RPMI7951 (cell line): ENCODE measurements around the gene GLOD5. TPM values are rescaled to one million over a fixed set of nuclear protein-coding genes. Genes with fewer than 3 reads are reported as not detected.

Source experiments
- DNase-seq: peaks from one replicate; pipeline ENCODE4 v3.0.0-alpha.2; 2012; ENCODE audit warnings: low read depth
- total RNA-seq: library from RNA; depleted of rRNA; stranded (reverse); fragments of >200 nt; shearing (Covaris generic); gene quantifications from 2 replicates; pipeline ENCODE4 v1.2.3, GENCODE V29; 2014

Gene GLOD5
- total RNA-seq, 1 experiment from 2014 or later: not detected

DNA sequence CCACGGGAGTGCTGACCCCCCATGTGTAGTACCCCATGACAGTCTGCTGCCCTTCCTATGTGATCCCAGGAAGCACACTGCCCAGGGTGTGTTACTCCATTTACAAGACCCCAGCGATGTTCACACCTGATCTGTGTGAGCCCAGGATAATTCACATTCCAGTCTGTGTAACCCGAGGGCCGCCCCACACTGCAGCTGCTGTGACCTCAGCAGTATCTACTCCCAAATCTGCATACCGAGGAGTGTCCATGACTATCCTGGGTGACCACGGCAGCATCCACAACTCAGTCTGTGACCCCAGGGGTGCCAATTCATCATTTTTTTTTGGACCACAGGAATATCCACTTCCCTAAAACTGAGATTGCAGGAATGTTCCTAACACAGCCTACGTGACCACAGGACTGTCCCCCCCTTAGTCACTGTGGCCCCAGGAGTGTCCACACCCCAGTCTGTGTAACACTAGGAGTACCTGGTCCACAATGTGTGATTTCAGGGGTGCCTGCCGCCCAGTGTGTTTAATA lies 7.8 kb upstream of the GLOD5 start:
- no peak for DNase-seq

DNA sequence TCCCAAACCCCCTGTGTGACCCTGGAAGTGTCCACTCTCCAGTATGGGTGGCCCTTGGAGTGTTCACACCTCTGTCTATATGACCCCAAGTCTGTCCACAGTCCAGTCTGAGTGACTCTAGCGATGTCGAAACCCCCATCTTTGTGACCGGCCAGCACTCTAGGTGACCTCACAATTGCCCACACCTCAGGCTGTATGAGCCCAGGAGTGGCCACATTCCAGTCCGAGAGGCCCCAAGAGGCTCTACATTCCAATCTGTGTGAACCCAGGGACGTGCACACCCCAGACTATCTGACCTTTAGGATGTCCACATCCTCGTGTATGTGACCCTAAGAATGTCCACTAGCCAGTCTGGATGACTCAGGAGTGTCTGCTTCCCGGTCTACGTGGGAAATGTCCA lies 7.3 kb upstream of the GLOD5 start:
- no peak for DNase-seq

DNA sequence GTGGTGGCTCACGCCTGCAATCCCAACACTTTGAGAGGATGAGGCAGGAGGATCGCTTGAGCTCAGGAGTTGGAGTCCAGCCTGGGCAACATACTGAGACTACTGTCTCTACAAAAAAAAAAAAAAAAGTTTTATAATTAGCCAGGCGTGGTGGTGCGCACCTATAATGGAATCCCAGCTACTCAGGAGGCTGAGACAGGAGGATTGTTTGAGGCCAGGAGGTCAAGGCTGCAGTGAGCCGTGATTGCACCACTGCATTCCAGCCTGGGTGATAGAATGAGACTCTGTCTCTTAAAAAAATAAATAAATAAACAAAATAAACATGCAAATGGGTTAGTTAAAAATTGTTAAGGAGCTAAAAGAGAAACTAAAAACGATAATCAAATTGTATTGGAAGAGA lies 7.7 kb downstream of the GLOD5 start:
- DNase-seq: no peak

DNA sequence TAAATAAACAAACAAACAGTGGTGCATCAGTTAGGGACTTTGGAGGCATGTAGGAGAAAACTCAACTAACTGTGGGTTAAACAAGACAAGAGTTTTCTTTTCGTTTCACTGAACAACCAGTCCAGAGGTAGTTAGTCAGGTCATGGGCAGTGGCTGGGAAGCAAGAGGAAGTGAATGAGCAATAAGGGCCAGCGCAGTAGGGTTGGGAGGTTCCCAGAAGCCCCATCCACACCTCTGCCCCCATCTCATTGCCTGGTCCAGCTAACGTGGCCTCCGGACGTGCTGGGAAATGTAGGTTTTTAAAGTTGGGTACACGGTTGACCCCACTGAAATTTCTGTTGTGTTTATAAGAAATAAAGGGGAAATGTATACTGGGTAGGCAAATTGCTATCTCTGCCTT lies 8.7 kb downstream of the GLOD5 start:
- DNase-seq: no peak

DNA sequence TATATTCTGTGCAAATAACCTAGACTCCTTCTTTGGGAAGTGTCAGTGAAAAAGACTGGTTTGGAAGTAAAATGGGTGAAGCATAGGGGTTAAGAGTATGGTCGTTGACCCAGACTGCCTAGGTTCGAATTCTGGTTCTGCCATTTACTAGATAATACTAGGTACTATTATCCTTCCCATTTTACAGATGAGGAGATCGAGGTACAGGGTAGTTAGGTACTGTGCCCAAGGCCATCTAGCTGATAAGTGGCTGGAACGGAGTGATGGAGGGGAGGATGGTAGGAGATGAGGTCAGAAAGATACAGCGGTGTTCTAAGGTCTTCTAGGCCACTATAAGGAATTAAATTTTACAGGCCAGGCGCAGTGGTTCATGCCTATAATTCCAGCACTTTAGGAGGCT lies 11.1 kb downstream of the GLOD5 start:
- DNase-seq: no peak

DNA sequence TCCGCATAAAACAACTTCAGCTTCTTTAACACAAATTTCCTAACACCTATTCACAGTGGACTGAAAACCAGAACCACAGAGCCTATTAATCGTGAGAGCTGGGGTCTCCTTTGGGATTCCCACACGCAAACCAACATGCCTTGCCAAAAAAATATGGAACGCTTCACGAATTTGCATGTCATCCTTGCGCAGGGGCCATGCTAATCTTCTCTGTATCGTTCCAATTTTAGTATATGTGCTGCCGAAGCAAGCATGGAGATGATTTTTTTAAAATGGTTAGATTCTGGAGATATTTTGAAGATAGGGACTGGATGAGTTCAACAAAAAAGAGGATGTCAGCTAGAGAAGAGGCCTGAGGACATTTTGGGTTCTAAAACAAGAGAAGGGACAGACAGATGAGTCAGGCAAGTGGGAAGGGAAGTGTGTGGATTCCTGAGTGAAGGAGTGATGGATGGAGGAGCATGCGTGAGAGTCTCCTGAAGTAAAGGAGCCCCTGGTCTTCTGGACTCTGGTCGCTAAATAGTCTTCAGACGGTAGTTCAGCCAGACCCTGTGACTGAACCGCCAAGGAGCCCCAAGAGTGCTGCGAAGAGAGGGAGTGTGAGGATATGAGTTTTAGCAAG lies 15.4 kb downstream of the GLOD5 start:
- peak; percentile 3 for DNase-seq

DNA sequence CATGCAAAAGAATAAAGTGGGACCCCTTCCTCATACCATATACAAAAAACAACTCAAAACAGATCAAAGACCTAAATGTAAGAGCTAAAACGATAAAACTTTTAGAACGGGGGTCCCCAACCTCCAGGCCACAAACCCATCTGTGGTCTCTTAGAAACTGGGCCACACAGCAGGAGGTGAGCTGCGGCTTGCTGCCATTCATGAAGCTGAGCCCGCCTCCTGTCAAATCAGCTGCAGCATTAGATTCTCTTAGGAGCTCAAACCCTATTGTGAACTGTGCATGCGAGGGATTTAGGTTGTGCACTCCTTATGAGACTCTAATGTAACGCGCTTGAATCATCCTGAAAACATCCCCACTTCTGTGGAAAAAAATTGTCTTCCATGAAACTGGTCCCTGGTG lies 17.9 kb downstream of the GLOD5 start:
- DNase-seq: no peak

DNA sequence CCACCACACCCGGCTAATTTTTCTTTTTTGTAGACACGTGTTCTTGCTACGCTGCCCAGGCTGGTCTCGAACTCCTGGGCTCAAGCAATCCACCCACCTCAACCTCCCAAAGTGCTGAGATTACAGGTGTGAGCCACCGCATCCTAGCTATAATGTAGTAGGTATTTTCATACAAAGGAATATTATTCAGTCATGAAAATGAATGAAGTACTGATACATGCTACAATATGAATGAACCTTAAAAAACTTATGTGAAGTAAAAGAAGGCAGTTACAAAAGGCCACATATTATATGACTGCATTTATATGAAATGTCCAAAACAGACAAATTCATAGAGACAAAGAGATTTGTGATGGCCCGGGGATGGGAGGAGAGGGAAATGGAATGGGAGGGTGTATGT lies 20.2 kb downstream of the GLOD5 start:
- no peak for DNase-seq

DNA sequence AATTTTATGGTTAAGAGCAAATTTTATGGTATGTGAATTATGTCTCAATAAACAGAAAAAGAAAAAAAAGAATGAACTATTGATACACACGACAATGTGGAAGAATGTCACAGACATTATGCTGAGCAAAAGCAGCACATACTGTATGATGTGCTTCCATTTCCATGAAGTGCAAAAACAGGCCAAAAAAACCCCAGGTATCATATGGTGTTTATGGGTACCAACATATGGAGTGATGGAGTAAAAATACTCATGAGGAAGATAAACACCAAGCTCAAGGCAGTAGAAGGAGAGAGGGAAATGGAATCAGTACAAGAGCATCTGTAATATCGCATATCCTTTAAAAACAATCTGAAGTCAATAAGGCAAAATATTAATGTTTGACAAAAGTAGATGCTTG lies 20.7 kb downstream of the GLOD5 start:
- no peak for DNase-seq

DNA sequence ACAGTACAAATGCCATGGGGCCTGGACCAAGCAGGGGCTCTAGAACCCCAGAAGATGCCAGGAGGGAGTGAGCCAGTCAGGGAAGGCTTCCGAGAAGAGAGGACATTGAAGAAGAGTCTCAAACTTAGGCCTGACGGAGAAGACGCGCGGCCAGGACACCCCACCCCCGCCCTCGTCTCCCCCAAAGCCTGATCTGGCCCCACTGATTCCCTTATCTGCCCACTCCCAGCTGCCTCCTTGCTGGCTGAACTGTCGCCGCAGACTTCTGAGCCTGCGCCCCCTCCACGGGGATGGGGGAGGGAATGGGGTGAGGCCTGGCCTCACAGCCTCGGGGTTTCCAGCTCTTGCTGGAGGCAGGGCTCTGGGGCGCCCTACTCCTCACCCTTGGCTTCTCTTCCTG lies 21.2 kb downstream of the GLOD5 start:
- DNase-seq: no peak

DNA sequence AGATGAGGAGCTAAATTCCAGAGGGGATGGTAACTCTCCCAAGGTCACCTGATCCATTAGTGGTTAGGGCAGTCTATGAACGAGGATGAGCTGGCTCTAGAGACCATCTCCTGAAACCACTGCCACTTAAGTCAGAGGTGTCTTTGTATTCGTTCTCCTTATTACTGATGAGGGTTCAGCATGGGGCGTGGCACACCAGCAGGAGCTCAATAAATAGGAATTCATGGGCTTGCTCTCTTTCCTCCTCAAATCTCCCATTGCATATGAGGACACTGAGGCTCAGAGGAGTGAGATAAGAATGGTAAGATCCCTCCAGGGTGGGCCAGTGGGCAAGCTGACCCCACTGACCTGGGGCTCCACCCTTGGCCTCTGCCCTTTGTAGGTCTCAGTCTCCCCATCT lies 23.2 kb downstream of the GLOD5 start:
- no peak for DNase-seq

DNA sequence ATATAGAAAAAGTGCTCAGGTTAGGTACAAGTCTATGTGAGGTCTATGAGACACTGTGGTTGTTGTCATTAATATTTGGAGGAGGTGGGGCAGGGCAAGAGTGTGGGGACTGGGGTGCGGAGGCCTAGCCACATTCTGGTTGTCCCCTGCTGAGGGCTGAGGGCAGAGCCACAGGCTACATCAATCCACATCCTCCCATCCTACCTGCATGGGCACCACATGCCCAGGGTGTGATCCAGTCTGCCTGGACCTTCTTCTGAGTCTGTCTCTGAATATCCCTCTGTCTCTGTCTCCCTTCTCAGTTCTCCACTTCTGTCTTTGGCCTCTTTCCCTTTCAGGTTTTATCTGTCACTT lies 23.6 kb downstream of the GLOD5 start:
- DNase-seq: no peak

DNA sequence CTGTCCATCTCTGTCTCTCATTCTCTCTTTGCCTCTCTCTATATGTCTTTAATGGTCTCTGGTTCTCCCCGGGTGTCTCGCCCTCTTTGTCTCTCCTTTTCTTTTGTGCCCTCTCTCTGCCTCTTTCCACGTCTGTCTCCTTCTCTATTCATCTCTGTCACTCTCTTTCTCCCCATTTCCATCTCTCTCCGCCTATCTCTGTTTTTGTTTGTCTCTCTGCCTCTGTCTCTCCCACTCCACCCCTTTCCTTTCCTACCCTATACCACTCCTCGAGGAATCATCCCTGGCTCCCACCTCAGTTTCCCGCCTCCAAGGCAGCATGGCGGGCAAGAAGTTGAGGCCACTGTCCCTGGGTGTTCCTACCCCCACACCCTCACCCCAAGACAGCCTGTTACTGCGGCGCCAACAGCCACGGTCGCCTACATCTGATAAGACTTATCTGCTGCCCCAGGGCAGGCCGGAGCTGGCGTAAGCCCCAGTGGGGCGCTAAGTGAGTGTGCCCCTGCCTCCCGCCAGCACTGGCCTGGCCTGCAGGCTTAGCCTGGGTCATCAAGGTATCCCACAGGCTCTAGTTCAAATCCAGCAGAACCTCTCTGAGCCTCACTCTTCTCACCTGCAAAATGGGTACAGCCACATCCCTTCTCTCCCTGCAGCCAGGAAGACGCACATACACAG lies 24.1 kb downstream of the GLOD5 start:
- DNase-seq: no peak

DNA sequence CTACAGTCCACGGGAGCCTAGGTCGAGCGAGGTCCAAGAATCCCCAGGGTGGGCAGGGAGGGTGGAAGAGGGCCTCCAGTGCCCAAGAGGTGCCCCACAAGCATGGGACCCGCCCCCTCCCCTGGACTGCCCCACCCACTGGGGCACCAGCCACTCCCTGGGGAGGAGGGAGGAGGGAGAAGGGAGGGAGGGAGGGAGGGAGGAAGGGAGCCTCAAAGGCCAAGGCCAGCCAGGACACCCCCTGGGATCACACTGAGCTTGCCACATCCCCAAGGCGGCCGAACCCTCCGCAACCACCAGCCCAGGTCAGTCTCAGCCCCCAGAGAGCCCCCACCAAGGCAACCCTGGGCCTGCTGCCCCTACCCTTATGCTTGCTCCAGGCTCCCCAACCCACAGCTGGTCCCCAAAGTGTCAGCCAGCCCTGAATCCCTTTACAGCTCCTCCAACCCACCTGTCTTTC lies 24.8 kb downstream of the GLOD5 start, which contains the start of gene GATA1:
Gene GATA1, plus strand, starts transcription at position 250 of the 460 bp plus-strand sequence. CDS start 4,520 bp downstream, outside the sequence.
- DNase-seq: no peak

DNA sequence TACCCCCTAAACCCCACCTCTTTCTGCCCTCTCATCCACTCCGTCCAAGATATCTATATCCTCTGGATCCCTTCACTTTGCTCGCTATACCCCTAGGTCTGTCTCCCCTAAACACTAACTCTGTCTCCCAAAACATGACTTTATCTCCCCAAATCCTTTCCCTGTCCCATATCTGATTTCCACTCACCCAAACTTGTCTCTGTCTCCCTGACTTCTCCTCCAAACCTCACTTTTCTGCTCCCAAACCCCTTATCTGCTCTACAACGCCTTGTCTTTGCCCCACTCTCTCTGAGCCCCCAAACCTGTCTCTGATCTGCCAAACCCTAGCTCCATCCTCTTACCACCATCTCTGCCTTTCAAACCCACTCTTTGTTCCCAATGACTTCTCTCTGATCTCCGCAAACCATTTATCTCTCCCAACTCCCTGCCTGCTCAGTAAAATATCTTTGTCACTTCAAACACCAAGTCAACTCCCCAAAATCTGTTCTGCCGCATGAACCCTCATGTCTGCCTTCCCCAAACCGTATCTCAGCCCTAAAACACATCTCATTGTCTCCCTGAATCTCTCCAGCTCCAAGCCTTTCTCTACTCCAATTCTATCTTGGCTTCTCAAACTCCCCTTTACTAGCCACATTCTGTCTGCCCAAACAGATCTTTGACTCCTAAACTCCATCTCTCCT lies 25.4 kb downstream of the GLOD5 start:
- no peak for DNase-seq

DNA sequence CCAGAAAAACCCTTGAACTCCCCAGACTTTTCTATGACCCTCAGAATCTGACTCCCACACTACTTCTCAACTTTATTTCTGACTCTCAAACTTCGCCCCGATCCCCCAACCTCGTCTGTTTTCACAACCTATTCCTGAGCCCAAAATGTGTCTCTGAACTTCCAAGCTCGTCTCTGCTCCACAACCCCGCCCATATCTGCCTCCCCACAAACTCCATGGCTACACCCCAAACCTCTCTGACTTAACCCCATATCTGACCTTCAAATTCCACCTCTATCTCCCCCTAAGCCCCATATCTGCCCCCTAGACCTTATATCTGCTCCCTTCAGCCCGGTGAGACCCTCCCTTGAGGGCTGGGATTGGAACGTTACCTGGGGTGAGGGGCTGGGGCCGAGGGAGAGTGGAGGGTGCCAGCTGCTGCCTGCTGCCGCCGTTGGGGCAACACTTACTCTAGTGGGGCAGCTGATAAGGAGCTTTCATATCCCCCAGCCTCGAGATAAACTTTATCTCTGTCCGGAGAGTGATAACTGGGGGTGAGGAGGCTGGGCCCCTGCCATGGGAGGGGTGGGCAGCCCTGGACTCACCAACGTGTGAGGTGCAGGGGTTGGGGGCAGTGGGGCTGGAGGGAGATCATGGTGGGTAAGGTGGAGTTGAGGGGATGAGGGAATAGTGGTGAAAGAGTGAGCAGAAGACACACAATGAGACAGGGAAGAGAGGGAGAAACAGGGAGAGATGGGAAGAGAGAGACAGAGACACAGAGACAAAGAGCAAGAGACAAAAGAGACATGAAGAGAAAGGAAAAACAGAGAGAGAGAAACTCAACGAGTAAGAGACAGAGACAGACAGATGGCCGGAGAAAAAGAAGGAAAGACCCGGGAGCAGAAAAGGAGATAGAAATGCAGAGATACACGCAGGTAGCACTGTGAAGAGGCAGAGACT lies 26.2 kb downstream of the GLOD5 start:
- no peak for DNase-seq

DNA sequence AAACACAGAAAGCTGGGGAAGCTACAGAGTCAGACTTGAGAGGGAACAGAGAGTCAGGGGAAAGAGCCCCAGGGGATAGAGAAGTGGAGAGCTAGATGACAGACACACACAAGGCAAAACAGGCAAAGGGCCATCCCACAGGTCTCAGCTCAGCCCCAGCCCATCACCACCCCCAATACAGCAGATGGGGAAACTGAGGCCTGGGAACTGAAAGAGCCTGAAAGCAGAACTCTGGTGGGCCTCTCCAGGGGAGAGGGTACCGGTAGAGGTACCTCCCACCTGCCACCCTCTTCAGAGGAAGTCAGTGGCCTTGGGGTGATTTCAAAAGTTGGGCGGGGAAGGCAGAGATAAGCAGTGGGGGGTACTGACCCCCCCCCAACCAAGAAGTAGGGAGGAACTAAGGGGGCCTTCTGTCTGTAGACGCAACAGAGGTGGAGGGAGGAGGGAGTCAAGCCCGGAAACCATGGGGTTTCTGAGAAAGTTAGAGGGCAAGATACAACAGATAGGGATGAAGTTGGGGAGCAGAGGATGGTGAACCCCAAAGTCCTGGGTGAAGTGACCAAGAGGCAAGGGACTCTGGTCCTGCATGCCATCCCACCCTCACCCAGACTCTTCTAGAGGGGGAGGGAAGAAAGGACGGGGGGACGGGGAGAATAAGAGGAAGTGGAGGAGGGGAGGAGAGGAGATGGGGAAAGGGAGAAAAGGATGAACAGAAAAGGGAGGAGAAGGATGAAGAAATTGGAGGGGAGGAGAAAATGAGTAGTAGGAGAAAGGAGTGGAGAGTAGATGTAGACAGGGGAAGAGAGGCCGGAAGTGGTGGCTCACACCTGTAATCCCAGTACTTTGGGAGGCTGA lies 28.0 kb downstream of the GLOD5 start:
- DNase-seq: no peak

DNA sequence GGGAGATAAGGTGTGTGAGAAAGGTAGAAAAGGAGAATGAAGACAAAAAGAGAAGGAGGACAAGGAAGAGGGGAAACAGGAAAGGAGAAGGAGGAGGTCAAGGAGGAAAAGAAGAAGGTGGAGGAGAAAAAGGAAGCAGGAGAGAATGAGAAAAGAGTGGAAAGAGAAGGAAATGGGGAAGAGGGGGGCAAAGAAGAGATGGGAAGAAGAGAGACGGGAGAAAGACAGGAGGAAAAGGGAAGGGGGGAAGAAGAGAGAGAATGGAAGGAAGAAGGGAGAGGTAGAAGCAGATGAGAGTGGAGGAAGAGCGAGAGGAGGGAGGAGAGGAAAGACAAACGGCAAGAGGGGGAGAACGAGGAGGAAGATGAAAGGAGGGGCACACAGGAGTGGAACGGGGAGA lies 28.9 kb downstream of the GLOD5 start:
- DNase-seq: no peak

DNA sequence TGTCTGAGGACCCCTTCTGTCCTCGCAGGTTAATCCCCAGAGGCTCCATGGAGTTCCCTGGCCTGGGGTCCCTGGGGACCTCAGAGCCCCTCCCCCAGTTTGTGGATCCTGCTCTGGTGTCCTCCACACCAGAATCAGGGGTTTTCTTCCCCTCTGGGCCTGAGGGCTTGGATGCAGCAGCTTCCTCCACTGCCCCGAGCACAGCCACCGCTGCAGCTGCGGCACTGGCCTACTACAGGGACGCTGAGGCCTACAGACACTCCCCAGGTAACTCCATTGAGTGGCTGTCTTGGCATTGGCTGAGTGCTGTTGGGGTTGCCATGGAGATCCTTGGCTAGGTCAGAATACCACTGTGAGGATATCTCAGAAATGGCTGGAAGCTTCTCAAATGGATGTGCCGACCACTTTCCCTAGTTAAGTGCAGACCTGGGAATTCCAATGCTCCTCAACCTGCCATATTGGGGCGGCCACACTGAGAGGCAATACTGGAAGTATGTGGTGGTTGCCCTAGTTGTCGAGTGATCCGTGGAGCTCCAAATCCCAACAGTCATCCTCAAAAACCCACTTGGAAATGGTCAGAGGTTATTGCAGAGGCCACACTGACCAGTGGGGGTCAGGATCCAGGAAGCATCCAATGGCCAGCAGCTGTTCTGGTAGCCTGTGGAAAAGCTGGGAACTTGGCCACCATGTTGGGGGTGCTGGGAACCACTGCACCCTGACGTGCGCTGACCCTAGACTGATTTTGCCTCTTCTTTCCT lies 29.7 kb downstream of the GLOD5 start:
- no peak for DNase-seq

DNA sequence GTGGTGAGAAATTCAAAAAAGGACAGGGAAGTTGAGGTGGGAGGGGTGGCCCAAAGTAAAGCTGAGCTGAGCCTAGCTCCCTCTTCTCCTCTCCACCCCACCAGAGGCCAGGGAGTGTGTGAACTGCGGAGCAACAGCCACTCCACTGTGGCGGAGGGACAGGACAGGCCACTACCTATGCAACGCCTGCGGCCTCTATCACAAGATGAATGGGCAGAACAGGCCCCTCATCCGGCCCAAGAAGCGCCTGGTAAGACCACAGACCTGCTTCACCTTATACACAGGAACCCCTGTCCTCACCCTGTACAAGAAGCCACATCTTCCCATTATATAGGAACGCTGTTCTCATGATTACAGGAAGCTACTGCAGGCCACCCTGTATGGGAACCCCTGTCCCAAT lies 30.7 kb downstream of the GLOD5 start:
- no peak for DNase-seq
